Upper lobe of left lung (tissue), 4 donors: ENCODE data around the gene CYP26A1.

Experiments
- CTCF ChIP-seq, 6 experiments: fragments of 450-650 bp in 4 of 6; fragments of 200-600 bp in 2 of 6; sonication (generic) in 2 of 6; IDR thresholded peaks; one replicate each; pipeline ENCODE4 v1.5.1; 2016 to 2019; ENCODE audit warnings: antibody characterized with exemption in 6 of 6
- POLR2A ChIP-seq, 4 donors: fragments of 450-650 bp; IDR thresholded peaks; one replicate each; pipeline ENCODE4 v1.5.1; 2016 to 2017; ENCODE audit warnings: antibody characterized with exemption in 4 of 4, mild to moderate bottlenecking in 2 of 4

GRCh38 chr10:93069245-93069561, 4.5 kb upstream of the CYP26A1 start:
- TF ChIP-seq POLR2A (IDR thresholded peaks at IDR 0.05) (no peak), CTCF (IDR thresholded peaks at IDR 0.05) (no peak)
